Stimulated activated CD8-positive, alpha-beta memory T cell treated with anti-CD3 and anti-CD28 coated beads, Interleukin-12 subunit alpha, Interleukin-12 subunit beta, amount 100 ng/mL, for 24 hours (primary cell): ENCODE results near the gene TRAF4.

Experiments
- DNase-seq: peaks from one replicate; pipeline ENCODE4 v3.0.0-alpha.2; 2020; ENCODE audit errors: extremely low read depth

The TRAF4 gene

DNA sequence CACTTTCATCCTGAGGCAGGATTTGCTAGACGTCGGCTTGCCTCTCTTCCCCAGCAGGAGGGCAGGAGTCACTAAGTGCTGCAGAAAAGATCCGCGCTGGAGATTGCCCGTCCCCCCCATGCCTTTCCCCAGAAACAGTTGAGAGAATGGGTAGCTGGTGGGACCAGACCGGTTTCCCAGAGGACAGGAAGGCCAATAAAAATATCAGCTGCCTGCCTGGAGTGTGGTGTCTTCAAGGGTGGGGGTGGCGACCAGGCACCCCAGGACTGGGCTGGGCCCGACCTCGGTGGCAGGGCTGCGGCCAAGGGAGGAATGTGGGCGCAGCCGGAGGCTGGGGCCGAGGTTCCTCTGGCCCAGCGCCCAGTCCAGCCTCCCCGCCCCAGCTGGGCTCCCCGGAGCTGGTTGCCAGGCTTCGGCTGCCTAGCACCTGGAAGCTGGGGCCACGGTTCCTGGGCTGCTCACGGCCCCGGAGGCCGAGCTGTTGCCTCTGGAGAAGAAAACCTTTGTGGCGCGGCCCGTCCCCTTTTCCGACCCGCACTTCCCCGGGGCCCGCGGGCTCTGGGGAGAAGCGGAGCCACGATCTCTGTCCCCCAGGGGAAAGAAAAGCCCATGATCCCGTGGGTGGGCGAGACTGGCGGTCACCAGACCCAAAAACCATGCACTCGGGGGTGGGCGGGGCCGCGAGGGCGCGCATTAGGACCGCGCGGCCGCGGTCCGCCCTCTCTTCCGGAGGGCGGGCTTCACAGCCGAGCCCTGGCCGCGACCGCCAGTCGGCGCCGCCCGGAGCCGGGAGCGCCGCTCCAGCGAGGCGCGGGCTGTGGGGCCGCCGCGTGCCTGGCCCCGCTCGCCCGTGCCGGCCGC, at the start of gene TRAF4:
TSS of gene TRAF4 (plus strand) at position 769 of the 861 bp plus-strand sequence. CDS start 102 bp downstream, outside the sequence.
- no peak for DNase-seq

DNA sequence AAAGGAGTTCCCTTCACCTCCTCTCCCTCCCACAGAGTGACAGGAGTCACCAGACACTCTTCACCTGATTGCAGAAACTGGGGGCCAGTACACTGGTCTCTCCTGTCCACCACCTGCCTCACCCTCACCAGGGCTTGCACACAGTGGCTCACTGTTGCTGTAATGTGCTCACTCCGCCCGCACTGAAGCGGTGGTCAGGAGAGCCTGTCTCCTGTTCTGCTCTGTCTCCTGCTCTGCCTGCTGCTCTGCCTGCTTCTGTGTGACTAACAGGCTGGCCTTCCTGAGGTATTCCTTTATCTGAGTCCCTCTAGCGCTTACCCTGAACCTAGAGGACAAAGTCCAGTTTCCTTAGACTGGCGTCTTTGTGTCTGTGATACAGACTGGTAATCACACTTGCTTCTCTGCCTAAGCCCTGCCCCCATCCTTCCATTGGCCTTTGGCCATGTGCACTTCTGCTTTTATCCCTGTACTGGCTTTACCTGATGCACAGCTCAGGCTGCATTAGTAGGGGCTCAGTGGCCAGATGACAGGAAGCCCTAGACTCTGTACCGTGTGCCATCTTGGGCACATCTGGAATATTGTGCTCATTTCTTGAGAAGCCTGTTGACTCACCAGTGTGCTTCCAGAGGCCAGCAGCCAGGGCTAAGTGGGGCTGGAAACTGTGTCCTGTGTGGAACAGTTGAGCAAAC, 45.4 kb upstream of the TRAF4 start:
- DNase-seq = no peak

DNA sequence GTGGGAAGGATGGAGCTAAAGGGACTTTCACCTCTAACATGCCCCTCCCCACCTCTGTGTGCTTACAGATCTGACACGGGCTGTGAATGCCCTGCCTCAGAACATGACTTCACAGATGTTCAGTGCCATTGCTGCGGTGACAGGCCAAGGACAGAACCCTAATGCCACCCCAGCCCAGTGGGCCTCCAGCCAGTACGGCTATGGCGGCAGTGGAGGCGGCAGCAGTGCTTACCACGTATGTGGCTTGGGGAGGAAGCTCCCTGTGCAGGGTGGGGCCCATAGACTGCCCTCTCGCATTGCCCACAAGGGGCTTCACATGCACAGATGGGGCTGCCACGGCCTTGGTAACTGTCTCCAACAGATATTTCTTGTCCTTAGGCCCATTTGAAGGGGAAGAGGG, 43.5 kb upstream of the TRAF4 start:
- no peak for DNase-seq

- DNase-seq = no peak
These were observed 42.9 kb upstream of the TRAF4 start for GRCh38 chr17:28700830-28701492.

GRCh38 chr17:28702026-28702751, 41.6 kb upstream of the TRAF4 start:
- no peak for DNase-seq

- no peak for DNase-seq
These were observed 41.1 kb upstream of the TRAF4 start for GRCh38 chr17:28702752-28703150.

- no peak for DNase-seq
These were observed 40.1 kb upstream of the TRAF4 start for GRCh38 chr17:28703552-28704218.

DNA sequence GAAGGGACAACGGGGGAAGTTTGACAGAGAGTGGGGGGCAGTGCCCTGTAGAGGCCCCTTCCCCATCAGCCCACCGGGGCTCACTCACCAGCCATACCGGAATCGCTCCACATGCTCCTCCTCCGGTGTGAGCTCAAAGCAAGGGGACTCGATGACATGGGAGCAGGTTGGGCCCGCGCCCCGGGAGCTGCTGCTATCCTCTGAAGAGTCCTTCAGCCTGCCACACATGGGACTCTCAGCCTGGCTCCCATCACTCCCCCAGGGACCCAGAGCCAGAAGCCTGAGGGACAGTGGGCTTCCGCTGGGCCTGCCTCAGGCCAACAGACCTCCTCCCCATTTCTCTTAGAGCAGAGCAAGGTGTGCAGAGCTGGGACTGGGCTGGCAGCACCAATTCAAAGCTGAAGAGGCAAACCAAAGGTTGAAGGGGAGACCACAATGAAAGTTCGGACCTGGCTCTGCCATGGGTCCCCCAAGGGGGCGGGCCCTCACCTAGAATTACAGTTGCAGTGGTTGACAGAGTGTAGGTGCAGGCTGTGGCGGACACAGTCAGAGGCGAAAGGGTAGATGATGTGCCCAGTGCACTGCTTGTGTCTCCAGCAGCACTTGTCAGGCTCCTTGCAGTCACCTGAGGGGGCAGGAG, 39.5 kb upstream of the TRAF4 start:
- DNase-seq = no peak

GRCh38 chr17:28705074-28705659, 38.6 kb upstream of the TRAF4 start:
- DNase-seq = no peak

DNA sequence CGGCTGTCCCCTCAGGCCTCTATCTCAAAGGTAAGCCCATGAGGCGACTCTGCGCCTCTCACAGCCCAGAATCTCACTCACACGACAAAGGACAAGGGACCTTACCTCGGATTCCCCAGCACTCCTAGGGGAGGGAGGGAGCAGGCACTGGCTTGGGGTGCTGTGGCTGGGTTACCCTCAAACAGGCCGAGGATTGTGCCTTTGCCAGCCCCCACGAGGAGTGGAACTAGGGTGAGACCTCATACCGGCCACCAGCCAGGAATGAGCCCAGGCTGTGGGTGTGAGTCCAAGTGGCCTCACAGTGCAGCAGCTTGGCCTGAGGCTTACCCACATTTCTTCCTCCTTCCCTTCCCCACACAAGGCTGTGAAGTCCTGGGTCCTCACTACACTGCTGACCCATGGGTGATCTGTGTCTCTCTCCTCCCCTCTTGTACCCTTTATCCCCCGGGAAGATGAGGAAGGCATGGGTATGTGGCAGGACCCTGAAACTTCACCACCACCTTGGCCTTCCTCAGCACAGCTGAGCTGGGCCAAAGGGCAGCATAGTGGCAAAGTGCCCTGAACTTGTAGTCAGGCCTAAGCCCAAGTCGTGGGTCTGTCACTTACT, 38.0 kb upstream of the TRAF4 start:
- DNase-seq = no peak

DNA sequence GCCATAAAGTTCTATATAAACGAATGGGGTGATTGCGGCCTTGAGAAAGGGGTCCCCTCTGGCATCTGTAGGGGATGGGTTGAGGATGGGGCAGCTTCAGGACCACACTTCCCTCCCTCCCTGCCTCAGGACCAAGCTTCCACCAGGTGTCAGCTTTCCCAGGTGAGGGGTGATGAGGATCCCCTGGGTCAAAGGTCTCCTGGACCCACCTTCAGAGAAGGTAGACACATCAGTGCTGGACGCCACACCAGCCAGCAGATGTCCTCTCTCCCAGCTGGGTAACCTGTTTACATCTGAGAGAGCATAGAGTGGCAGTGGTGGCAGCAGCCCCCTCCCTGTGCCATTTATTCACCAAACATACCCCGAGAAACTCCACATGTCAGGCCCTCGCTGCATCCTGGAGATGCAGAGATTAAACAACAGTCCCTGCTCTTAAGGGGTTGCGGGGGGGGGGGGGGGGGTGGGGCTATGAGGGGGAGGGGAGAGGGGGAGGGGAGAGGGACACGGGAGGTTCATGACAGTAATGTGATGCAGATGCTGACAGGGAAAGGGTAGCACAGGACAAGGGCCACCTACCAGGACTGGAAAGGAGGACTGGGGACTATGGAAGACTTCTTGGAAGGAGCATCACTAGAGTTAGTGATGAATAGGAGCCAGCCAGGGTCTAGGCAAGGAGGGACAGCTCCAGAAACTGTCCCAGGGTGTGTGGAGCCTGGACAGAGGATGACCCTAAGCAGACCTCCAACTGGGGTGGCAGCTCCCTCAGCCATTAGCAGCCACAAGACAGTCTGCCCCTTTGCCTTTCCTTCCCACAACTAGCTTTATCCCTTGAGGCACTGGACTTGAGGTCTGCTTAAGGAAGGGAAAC, 37.1 kb upstream of the TRAF4 start:
- no peak for DNase-seq

- no peak for DNase-seq
These were observed 36.5 kb upstream of the TRAF4 start for GRCh38 chr17:28707339-28707720.

GRCh38 chr17:28710861-28711722, 32.7 kb upstream of the TRAF4 start:
- no peak for DNase-seq

DNA sequence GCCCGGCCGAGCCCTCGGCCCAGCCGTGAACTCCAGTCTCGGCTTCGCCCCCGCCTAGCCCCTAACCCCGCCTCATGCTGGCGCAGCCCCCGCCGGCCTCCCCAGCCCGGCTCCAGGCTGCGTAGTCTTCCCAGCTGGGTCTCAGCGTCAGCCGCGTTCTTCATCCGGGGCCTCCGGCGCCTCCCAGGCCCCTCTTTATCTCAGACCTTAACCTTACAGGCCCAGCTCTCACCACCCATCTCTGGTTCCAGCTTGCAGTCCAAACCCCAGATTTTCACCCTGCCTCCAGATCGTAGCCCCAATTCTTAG, 32.1 kb upstream of the TRAF4 start, which contains the start of gene PROCA1:
TSS of gene PROCA1 (minus strand) at position 166 of the 309 bp plus-strand sequence. CDS start 228 bp downstream, outside the sequence.
- no peak for DNase-seq

- DNase-seq = no peak
These were observed 31.6 kb upstream of the TRAF4 start for GRCh38 chr17:28712032-28712704.

- DNase-seq = no peak
These were observed 31.0 kb upstream of the TRAF4 start for GRCh38 chr17:28712705-28713415.

DNA sequence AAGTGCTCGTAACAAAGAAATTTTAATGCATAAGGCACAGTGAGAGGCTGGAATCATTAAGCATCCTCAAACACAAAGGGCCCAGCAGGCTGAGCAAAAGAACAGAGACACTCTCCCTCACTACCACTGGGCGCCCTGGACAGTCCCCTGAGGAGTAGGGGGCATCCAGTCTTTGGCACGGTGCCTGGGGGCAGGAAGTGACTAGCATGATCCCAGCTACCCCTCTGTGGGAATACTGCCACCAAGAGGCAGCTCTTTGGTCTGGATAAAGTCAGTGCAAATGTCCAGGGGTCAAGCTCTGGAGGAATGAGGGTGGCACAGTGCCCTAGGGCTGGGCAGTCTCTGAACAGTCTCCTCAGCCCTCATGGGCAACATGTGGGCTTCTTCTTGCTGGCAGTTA, 29.5 kb upstream of the TRAF4 start:
- DNase-seq = no peak
